GM23338 (cell line): ENCODE measurements around the gene SLC7A14.

Experiments
- EZH2 ChIP-seq: fragments of 200-600 bp; sonication (generic); IDR thresholded peaks from one replicate; pipeline ENCODE4 v1.8.0; 2017; ENCODE audit warnings: antibody characterized with exemption, mild to moderate bottlenecking, low read depth; ENCODE audit not compliant: unreplicated experiment
- POLR2AphosphoS5 ChIP-seq: IDR thresholded peaks from 2 replicates; pipeline ENCODE4 v1.6.1; 2016; ENCODE audit warnings: antibody characterized with exemption, low read depth
- REST ChIP-seq: IDR thresholded peaks from one replicate; pipeline ENCODE4 v1.6.1; 2018; ENCODE audit warnings: antibody characterized with exemption; ENCODE audit not compliant: unreplicated experiment
- TF ChIP-seq, protein P1 (sequence below): IDR thresholded peaks from 2 replicates; pipeline ENCODE4 v1.6.1; 2016; ENCODE audit warnings: antibody characterized with exemption
- TF ChIP-seq, protein P2 (sequence below), 2 experiments: fragments of 200-600 bp in 1 of 2; sonication (generic) in 1 of 2; conservative IDR thresholded peaks; 2 replicates each; pipeline versions ENCODE4 v1.5.1 to v1.6.1; 2016 to 2017; ENCODE audit warnings: antibody characterized with exemption in 2 of 2, low read depth in 2 of 2, mild to moderate bottlenecking in 2 of 2, moderate library complexity in 1 of 2

- TF ChIP-seq, protein P1, sequence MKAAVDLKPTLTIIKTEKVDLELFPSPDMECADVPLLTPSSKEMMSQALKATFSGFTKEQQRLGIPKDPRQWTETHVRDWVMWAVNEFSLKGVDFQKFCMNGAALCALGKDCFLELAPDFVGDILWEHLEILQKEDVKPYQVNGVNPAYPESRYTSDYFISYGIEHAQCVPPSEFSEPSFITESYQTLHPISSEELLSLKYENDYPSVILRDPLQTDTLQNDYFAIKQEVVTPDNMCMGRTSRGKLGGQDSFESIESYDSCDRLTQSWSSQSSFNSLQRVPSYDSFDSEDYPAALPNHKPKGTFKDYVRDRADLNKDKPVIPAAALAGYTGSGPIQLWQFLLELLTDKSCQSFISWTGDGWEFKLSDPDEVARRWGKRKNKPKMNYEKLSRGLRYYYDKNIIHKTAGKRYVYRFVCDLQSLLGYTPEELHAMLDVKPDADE, result no peak
- TF ChIP-seq REST (no peak), EZH2 (no peak), POLR2AphosphoS5 (no peak)
- TF ChIP-seq, protein P2, sequence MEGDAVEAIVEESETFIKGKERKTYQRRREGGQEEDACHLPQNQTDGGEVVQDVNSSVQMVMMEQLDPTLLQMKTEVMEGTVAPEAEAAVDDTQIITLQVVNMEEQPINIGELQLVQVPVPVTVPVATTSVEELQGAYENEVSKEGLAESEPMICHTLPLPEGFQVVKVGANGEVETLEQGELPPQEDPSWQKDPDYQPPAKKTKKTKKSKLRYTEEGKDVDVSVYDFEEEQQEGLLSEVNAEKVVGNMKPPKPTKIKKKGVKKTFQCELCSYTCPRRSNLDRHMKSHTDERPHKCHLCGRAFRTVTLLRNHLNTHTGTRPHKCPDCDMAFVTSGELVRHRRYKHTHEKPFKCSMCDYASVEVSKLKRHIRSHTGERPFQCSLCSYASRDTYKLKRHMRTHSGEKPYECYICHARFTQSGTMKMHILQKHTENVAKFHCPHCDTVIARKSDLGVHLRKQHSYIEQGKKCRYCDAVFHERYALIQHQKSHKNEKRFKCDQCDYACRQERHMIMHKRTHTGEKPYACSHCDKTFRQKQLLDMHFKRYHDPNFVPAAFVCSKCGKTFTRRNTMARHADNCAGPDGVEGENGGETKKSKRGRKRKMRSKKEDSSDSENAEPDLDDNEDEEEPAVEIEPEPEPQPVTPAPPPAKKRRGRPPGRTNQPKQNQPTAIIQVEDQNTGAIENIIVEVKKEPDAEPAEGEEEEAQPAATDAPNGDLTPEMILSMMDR (conservative IDR thresholded peaks at IDR 0.05; ENCODE audit: low read depth in 2 of 2), result no peak
These were observed 110.7 kb downstream of the SLC7A14 start for GRCh38 chr3:170475092-170475685.
